Upper lobe of left lung (tissue), 4 donors: ENCODE measurements around the gene RMI1.

Experiments
- CTCF ChIP-seq, 6 experiments: fragments of 450-650 bp in 4 of 6; fragments of 200-600 bp in 2 of 6; sonication (generic) in 2 of 6; IDR thresholded peaks; one replicate each; pipeline ENCODE4 v1.5.1; 2016 to 2019; ENCODE audit warnings: antibody characterized with exemption in 6 of 6
- EP300 ChIP-seq, 4 donors: sonication (generic); formaldehyde crosslinking; IDR thresholded peaks; one replicate each; pipeline ENCODE4 v1.5.1; 2017; ENCODE audit warnings: antibody characterized with exemption in 4 of 4, control low read depth in 2 of 4
- POLR2A ChIP-seq, 4 donors: fragments of 450-650 bp; IDR thresholded peaks; one replicate each; pipeline ENCODE4 v1.5.1; 2016 to 2017; ENCODE audit warnings: antibody characterized with exemption in 4 of 4, mild to moderate bottlenecking in 2 of 4
- POLR2AphosphoS5 ChIP-seq, 2 donors: sonication (generic); formaldehyde crosslinking; IDR thresholded peaks; one replicate each; pipeline ENCODE4 v1.5.1; 2017; ENCODE audit warnings: antibody characterized with exemption in 2 of 2

GRCh38 chr9:84000186-84000585, 19.6 kb downstream of the RMI1 start:
- TF ChIP-seq POLR2A (IDR thresholded peaks at IDR 0.05) (no peak), POLR2AphosphoS5 (IDR thresholded peaks at IDR 0.05) (no peak), CTCF (IDR thresholded peaks at IDR 0.05) (no peak), EP300 (IDR thresholded peaks at IDR 0.05) (no peak)
